ENCODE data around the gene RFC4.

DNA sequence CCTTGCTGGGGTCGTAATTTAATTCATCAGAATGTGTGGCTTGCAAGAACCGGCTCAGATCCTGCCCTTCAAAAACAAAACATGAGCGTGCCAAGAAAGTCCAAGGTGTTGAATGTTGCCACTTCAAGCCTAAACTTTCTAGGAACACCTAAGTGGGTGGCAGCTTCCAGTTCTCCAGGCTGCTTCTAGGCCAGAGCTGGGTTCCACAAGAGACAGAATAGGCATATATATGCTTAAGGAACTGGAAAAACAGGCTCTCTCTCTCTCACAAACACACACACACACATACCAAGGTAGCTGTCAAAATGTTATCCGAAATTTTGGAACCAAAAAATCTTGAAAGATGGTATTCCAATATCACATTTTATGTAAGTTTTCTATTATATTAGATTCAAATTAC, 35.3 kb upstream of the RFC4 start:
- TF ChIP-seq, protein P1, sequence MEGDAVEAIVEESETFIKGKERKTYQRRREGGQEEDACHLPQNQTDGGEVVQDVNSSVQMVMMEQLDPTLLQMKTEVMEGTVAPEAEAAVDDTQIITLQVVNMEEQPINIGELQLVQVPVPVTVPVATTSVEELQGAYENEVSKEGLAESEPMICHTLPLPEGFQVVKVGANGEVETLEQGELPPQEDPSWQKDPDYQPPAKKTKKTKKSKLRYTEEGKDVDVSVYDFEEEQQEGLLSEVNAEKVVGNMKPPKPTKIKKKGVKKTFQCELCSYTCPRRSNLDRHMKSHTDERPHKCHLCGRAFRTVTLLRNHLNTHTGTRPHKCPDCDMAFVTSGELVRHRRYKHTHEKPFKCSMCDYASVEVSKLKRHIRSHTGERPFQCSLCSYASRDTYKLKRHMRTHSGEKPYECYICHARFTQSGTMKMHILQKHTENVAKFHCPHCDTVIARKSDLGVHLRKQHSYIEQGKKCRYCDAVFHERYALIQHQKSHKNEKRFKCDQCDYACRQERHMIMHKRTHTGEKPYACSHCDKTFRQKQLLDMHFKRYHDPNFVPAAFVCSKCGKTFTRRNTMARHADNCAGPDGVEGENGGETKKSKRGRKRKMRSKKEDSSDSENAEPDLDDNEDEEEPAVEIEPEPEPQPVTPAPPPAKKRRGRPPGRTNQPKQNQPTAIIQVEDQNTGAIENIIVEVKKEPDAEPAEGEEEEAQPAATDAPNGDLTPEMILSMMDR (IDR thresholded peaks at IDR 0.05) = no peak
- no peak for TF ChIP-seq POLR2A (IDR thresholded peaks at IDR 0.05)
